T-helper 9 cell (primary cell): ENCODE results near the gene CYP2C19.
"Not testable (repeated sequence)": the region's sequence is repeated elsewhere in the genome, so short reads cannot be mapped to it uniquely, and the experiment has no call there.

ENCODE experiments used
- DNase-seq: peaks from one replicate; pipeline ENCODE4 v3.0.0-alpha.2; 2020
- total RNA-seq, 2 donors: gene quantifications; one replicate each; lab custom pipeline; 2026; lab: John Stamatoyannopoulos, UW

CYP2C19 gene
- total RNA-seq = 0 reads per million in 2 donors

- DNase-seq = no peak
Observed at GRCh38 chr10:94762393-94762792, at the start of gene CYP2C19. Gene CYP2C19, plus strand, starts transcription at chr10:94762681. Its CDS starts 25 bp downstream, at chr10:94762706.

GRCh38 chr10:94725871-94726270 is 36.6 kb upstream of the CYP2C19 start:
- DNase-seq = no peak

- no peak for DNase-seq
Observed at GRCh38 chr10:94735197-94735596, 27.3 kb upstream of the CYP2C19 start.

GRCh38 chr10:94738588-94738987 is 23.9 kb upstream of the CYP2C19 start:
- DNase-seq = no peak

GRCh38 chr10:94747137-94747536 is 15.3 kb upstream of the CYP2C19 start:
- no peak for DNase-seq

GRCh38 chr10:94747838-94748237 is 14.6 kb upstream of the CYP2C19 start:
- DNase-seq = no peak

GRCh38 chr10:94757916-94758315 is 4.6 kb upstream of the CYP2C19 start:
- DNase-seq = no peak

- DNase-seq = no peak
Observed at GRCh38 chr10:94760586-94761178, 1.8 kb upstream of the CYP2C19 start.

GRCh38 chr10:94775425-94775824 is 12.9 kb downstream of the CYP2C19 start:
- not testable (repeated sequence) for DNase-seq

- DNase-seq = no peak
Observed at GRCh38 chr10:94777886-94778458, 15.5 kb downstream of the CYP2C19 start.

GRCh38 chr10:94780844-94781243 is 18.4 kb downstream of the CYP2C19 start:
- no peak for DNase-seq

GRCh38 chr10:94784256-94784655 is 21.8 kb downstream of the CYP2C19 start:
- DNase-seq = no peak

GRCh38 chr10:94785211-94785610 is 22.7 kb downstream of the CYP2C19 start:
- no peak for DNase-seq

- DNase-seq = not testable (repeated sequence)
Observed at GRCh38 chr10:94800551-94800950, 38.1 kb downstream of the CYP2C19 start.

- DNase-seq = no peak
Observed at GRCh38 chr10:94803307-94803706, 40.8 kb downstream of the CYP2C19 start.

- not testable (repeated sequence) for DNase-seq
Observed at GRCh38 chr10:94830025-94830424, 67.5 kb downstream of the CYP2C19 start.

GRCh38 chr10:94846204-94846603 is 83.7 kb downstream of the CYP2C19 start:
- DNase-seq = no peak

GRCh38 chr10:94850766-94851165 is 88.3 kb downstream of the CYP2C19 start:
- no peak for DNase-seq

- DNase-seq = no peak
Observed at GRCh38 chr10:94851263-94851662, 88.8 kb downstream of the CYP2C19 start.

- no peak for DNase-seq
Observed at GRCh38 chr10:94852438-94852837, 90.0 kb downstream of the CYP2C19 start.

- no peak for DNase-seq
Observed at GRCh38 chr10:94853065-94853464, 90.6 kb downstream of the CYP2C19 start.

GRCh38 chr10:94858005-94858404 is 95.5 kb downstream of the CYP2C19 start:
- DNase-seq = no peak

- no peak for DNase-seq
Observed at GRCh38 chr10:94859086-94859485, 96.6 kb downstream of the CYP2C19 start.

GRCh38 chr10:94878649-94879048 is 116.2 kb downstream of the CYP2C19 start:
- DNase-seq = no peak

GRCh38 chr10:94879214-94879613 is 116.7 kb downstream of the CYP2C19 start:
- no peak for DNase-seq
